BJ (cell line): Measurements from ENCODE around the gene RETN. TPM values are rescaled to one million over a fixed set of nuclear protein-coding genes. Genes with fewer than 3 reads are reported as not detected.

ENCODE experiments used
- CTCF ChIA-PET: fragments of 350-600 bp; formaldehyde crosslinking; extraction: SDS; loops from one replicate; lab custom pipeline; 2021; ENCODE audit warnings: antibody characterized with exemption, inconsistent platforms; lab: Yijun Ruan, JAX
- POLR2A ChIA-PET: fragments of 300-600 bp; sonication (Branson Sonifier 250); formaldehyde crosslinking; extraction: SDS; loops from one replicate; lab custom pipeline; 2021; ENCODE audit warnings: antibody characterized with exemption; lab: Charles Lee
- DNase-seq: peaks from one replicate; pipeline ENCODE4 v3.0.0-alpha.2; 2011; ENCODE audit warnings: low read depth
- H3K27me3 ChIP-seq: 2 replicates; pipeline ENCODE4 v1.6.0; 2011; ENCODE audit warnings: low read length; ENCODE audit not compliant: control insufficient read depth, insufficient read depth
- H3K36me3 ChIP-seq: 2 replicates; pipeline ENCODE4 v1.5.1; 2011; ENCODE audit warnings: low read length; ENCODE audit not compliant: control insufficient read depth, insufficient read depth
- H3K4me3 ChIP-seq: 2 replicates; pipeline ENCODE4 v1.5.1; 2011; ENCODE audit warnings: low read depth, mild to moderate bottlenecking, control low read depth, low read length
- polyA plus RNA-seq: library from polyadenylated mRNA; depleted of rRNA; stranded (reverse); fragments of >200 nt; gene quantifications from 2 replicates; pipeline ENCODE4 v1.2.3, GENCODE V29; 2011
- TF ChIP-seq, protein P1 (sequence below): IDR thresholded peaks from 2 replicates; pipeline ENCODE4 v1.5.1; 2011; ENCODE audit warnings: low read depth, mild to moderate bottlenecking, control low read depth, inconsistent platforms, low read length, moderate library complexity; ENCODE audit not compliant: insufficient read depth

The RETN gene
- polyA plus RNA-seq, 1 experiment, result not detected

DNA sequence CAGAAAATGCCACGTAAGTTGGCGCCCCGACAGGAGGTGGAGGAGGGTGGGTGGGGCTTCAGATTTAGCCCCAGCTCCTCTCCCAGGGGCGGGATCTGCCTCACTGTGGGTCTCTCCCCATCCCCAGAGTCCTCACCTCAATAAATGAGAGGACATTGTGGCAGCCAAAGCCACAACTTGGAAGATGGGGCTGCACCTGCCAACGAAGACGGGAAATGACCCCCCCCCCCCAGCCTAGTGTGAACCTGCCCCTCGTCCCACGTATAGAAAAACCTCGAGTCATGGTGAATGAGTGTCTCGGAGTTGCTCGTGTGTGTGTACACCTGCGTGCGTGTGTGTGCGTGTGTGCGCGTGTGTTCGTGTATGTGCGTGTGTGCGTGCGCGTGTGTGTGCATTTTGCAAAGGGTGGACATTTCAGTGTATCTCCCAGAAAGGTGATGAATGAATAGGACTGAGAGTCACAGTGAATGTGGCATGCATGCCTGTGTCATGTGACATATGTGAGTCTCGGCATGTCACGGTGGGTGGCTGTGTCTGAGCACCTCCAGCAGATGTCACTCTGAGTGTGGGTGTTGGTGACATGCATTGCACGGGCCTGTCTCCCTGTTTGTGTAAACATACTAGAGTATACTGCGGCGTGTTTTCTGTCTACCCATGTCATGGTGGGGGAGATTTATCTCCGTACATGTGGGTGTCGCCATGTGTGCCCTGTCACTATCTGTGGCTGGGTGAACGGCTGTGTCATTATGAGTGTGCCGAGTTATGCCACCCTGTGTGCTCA is 10.3 kb downstream of the RETN start:
- no peak for DNase-seq
- Histone ChIP-seq H3K4me3 (no peak overlapping the region), H3K27me3 (no peaks in the 10 kb centered on the region; the same call in 1 of the 2 replicates), H3K36me3 (peaks cover 8% of the 10 kb centered on the region)
- ChIA-PET POLR2A (no interaction called here), CTCF (interaction anchor here (1.8 kb wide), 1 partner anchor 27 kb away, joined by 7 read pairs; no protein-coding TSS in a partner anchor)
- TF ChIP-seq, protein P1, sequence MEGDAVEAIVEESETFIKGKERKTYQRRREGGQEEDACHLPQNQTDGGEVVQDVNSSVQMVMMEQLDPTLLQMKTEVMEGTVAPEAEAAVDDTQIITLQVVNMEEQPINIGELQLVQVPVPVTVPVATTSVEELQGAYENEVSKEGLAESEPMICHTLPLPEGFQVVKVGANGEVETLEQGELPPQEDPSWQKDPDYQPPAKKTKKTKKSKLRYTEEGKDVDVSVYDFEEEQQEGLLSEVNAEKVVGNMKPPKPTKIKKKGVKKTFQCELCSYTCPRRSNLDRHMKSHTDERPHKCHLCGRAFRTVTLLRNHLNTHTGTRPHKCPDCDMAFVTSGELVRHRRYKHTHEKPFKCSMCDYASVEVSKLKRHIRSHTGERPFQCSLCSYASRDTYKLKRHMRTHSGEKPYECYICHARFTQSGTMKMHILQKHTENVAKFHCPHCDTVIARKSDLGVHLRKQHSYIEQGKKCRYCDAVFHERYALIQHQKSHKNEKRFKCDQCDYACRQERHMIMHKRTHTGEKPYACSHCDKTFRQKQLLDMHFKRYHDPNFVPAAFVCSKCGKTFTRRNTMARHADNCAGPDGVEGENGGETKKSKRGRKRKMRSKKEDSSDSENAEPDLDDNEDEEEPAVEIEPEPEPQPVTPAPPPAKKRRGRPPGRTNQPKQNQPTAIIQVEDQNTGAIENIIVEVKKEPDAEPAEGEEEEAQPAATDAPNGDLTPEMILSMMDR, result no peak

DNA sequence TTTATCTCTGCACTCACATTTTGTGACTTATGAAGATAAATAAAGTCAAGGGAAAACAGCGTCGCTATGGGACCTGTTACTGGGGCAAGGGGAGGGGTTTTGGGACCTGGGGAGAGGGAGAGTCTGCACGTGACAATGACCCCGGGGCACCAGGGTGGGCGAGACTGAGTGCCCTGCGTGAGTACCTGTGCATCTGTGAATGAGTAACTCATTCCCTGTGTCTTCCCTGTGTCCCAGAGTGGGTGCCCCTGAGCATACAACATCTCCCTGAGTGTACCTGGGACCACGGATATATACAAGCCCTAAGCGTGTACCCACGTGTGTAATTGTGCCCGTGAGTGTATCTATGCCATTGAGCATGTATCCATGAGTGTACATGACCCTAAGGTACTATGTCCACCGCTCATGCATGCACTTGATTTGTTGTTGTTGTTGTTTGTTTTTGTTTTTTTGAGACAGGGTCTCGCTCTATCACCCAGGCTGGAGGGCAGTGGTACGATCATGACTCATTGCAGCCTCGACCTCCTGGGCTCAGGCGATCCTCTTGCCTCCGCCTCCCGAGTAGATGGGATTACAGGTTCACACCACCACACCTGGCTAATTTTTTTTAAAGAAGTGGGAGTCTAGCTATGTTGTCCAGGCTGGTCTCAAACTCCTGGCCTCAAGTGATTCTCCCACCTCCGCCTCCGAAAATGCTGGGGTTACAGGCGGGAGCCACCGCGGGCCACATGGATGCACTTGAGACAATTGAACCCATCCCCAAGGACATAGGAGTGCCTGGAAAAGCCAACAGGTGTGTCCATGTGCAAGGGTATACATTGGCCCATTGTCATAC is 11.1 kb downstream of the RETN start:
- Histone ChIP-seq H3K27me3 (no peaks in the 10 kb centered on the region; the same call in 1 of the 2 replicates), H3K36me3 (peaks cover 8% of the 10 kb centered on the region), H3K4me3 (peak overlapping the region; percentile 10; the same call in 1 of the 2 replicates)
- CTCF ChIA-PET, result interaction anchor here (0.7 to 3.0 kb wide), 25 partner anchors 10 to 331 kb away, joined by 3 to 91 read pairs (median 5); partner anchors contain the start of genes ARHGEF18, CLEC4M, PCP2 and RETN
- DNase-seq, result no peak
- POLR2A ChIA-PET, result no interaction called here
- TF ChIP-seq, protein P1, result no peak

DNA sequence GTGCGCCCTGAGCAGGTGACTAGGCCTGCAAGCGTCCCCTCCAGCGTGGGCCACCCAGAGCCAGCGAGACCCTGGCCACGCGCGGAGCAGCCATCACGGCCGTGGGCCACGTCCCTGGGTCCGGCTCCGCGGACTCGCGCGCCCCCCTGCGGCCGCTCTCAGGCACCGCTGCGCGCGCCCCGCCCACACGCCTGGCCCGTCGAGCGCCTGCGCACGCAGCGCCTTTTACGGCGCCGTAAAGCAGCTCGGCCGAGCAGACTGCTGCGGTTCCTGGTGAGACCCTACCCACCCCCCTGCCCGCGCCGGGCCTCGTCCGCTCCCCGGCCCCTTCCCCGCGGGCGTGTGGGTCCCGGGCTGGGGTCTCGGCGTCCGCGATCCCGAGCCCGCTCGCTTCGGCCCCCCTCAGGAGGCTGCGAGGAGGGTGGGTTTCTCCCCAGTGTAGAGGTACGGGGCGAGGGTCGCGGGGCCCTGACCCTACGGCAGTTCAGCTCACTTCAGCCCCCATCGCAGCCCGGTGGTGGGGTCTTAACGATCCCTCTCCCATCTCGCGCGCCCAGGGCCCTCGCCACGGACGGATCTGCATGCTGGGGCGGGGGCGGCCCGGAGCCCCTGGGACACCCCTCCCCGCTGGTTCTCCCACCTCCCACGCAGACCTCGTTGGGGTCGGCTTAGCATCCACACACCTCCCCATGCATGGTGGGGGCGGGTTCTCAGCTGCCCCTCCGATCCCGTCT is 11.9 kb downstream of the RETN start, which contains the start of gene TRAPPC5:
TSS of gene TRAPPC5 (plus strand) at position 228 of the 734 bp plus-strand sequence. CDS start 1,421 bp downstream, outside the sequence.
- no peak for DNase-seq
- Histone ChIP-seq H3K27me3 (no peaks in the 10 kb centered on the region; the same call in 1 of the 2 replicates), H3K4me3 (peak within 1 kb of the TSS; percentile 100), H3K36me3 (peaks cover 8% of the 10 kb centered on the region)
- TF ChIP-seq, protein P1, result peak; percentile 37; the same call in 1 of the 2 replicates
- ChIA-PET POLR2A (no interaction called here), CTCF (interaction anchor here (0.6 to 3.0 kb wide), 55 partner anchors 8 to 581 kb away, joined by 3 to 91 read pairs (median 4); partner anchors contain the start of genes ARHGEF18, CLEC4M, PCP2 and PET100)

DNA sequence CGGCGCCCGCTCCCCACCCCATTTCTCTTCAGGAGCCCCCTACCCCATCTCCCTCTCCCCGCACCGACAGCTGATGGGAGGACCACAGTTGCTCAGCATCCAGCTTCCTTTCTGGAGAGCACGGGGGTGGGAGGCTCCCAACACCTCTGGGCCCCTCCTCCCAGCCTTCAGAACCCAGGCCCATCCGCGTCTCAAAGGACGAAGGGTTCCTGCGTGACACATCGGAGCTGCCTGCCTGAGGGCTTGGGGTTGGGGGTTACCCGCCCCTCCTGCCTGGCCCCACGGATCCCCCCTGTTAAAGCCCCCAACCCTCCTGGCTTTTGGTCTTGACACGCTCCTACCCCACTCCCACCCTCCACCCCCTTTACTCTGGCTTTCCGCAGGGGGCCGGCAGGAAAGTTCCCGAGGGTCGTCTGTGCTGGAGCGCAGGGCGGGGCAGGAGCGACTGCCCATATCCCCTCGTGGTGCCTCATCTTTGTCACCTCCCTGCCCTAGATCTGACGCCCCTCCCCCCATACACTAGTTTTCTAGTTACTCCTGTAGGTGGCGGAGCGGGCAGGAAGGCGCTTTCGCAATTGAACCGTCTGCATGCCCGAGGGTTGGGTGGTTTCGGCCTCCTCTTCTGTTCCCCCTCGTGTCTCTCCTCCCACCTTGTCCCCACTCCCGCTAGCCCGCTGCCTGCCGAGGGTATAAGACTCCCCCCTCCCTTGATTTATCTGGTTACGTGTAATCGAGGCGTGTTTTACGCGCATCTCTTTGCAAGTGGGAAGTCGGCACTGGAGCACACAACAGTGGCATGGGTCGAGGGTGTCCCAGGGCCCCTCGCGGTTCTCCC is 12.7 kb downstream of the RETN start:
- ChIA-PET CTCF (interaction anchor here (0.6 to 3.0 kb wide), 55 partner anchors 9 to 582 kb away, joined by 3 to 91 read pairs (median 4); partner anchors contain the start of genes ARHGEF18, CLEC4M, PCP2 and PET100), POLR2A (no interaction called here)
- no peaks in the 10 kb centered on the region; the same call in 1 of the 2 replicates for H3K27me3 ChIP-seq
- DNase-seq, result no peak
- H3K4me3 ChIP-seq, result peak overlapping the region; percentile 100
- TF ChIP-seq, protein P1, result peak; percentile 79
- H3K36me3 ChIP-seq, result peaks cover 8% of the 10 kb centered on the region
